ENCODE results near the gene ZNHIT2.

ZNHIT2 gene

DNA sequence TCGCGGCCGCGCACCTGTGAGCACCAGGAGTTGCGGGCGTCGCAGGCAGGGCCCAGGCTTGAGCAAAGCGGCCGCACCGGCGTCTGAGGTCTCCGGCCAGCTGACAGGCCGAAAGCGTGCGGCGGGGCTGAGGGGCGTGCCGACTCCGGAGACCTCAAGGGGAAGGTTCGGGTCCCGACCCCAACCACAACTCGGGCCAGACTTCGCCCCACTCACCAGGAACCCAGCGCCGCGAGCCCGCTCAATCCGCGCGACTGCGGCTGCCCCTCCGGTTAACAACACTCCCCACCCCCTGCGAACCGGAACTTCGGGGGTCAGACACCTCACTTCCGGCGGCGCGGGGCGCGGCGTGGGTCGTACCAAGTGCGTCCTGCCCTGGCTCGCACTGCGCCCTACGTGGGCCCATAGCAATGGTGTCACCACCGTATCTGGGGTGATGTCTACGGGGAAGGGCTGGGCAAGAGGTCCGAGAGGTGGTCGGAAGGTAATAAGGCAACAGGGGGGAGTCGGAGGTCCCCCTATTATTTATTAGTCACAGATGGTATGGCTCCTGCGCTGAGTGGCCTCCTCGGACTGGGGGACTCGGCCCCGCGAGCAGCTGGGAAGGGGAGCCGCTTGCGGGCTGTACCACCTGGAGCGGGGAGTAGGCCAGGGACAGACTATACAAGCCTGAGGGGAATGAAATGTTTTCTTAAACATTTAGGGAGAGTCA lies 16.9 kb upstream of the ZNHIT2 start, which contains the start of gene SYVN1:
Gene SYVN1, minus strand, starts transcription at position 280 of the 712 bp plus-strand sequence. CDS start 918 bp downstream, outside the sequence.
- peaks cover 31 to 35% of the 10 kb centered on the region in 2 donors for H3K36me3 ChIP-seq (ENCODE audit: control insufficient read depth in 2 of 2, insufficient read depth in 2 of 2, low read length in 2 of 2)
- peaks cover 30 to 38% of the 10 kb centered on the region in 2 donors for H3K4me1 ChIP-seq (ENCODE audit: control insufficient read depth in 2 of 2, insufficient read depth in 2 of 2, low read length in 2 of 2)
- H3K27me3 ChIP-seq (ENCODE audit: control insufficient read depth in 2 of 2, insufficient read depth in 2 of 2, low read length in 2 of 2) = no peaks in the 10 kb centered on the region
- peak within 1 kb of the TSS; percentile 97 to 100 for H3K27ac ChIP-seq (ENCODE audit: low read depth in 2 of 2, low read length in 2 of 2)
- peak within 1 kb of the TSS; percentile 96 to 98 for H3K9ac ChIP-seq (ENCODE audit: low read depth in 1 of 2, low read length in 2 of 2)
- peak within 1 kb of the TSS; percentile 81 to 92 for H3K4me3 ChIP-seq (ENCODE audit: low read length in 2 of 2)
- H3K9me3 ChIP-seq (ENCODE audit: control insufficient read depth in 2 of 2, low read length in 2 of 2) = no peaks in the 10 kb centered on the region

DNA sequence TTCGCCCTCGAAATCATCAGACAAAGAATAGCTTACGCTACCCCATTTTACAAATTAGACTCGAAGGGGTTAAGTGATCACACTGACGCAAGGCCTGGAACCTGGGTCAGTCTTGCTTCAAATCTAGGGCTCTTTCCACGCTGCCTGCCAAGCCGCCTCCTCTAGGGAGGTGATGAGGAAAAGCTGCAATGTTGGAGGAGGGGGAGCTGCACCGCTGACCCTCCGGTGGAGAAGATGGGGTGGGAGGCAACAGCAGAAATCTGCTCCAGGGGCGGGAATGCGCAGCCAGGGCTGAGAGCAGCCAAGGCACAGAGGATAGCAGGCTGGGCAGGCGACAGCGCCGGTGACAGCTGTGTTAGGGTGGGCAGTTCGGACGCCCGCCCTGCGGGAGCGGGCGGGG lies 16.2 kb upstream of the ZNHIT2 start:
- H3K4me3 ChIP-seq (ENCODE audit: low read length in 2 of 2) = peak overlapping the region; percentile 81 to 92
- peak overlapping the region; percentile 96 to 98 for H3K9ac ChIP-seq (ENCODE audit: low read depth in 1 of 2, low read length in 2 of 2)
- peaks cover 30 to 38% of the 10 kb centered on the region in 2 donors for H3K4me1 ChIP-seq (ENCODE audit: control insufficient read depth in 2 of 2, insufficient read depth in 2 of 2, low read length in 2 of 2)

DNA sequence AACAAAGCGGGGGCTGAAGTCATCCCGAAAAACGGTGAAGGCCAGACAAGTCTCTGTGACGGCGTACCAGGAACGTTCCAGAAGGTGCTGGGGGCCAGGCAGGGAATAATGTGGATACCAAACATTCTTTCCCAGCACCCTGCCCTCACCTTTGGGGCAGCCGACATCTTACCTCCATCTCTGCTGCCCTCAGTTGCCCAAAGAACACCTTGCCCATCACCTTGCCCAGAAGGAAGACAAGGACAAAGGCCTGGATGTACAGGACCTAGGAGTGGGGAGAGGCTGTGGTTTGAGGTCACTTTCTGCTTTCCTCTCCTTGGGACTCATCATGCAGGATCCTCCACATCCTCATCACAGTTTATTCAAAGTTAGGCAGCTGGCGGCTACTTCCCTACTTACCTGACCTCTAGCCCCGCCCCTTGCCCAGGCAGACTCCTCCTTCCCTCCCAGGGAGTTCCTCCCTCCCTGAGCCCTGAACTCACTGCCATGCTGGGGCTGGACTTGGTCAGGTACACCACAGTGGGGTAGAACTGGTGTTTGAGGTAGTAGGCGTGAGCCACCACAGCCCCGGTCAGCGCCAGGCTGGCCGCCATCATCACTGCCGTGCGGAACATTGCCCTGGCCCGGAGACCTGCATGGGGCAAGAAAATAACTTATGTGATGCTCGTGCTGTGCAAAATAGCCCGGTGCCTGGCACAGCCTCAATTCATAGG lies 15.6 kb upstream of the ZNHIT2 start:
- Histone ChIP-seq H3K9me3 (ENCODE audit: control insufficient read depth in 2 of 2, low read length in 2 of 2) (no peaks in the 10 kb centered on the region), H3K4me3 (ENCODE audit: low read length in 2 of 2) (peak overlapping the region; percentile 81 to 92), H3K9ac (ENCODE audit: low read depth in 1 of 2, low read length in 2 of 2) (peak overlapping the region; percentile 96 to 98), H3K36me3 (ENCODE audit: control insufficient read depth in 2 of 2, insufficient read depth in 2 of 2, low read length in 2 of 2) (peaks cover 44 to 47% of the 10 kb centered on the region in 2 donors), H3K27ac (ENCODE audit: low read depth in 2 of 2, low read length in 2 of 2) (peak overlapping the region; percentile 97 to 100), H3K4me1 (ENCODE audit: control insufficient read depth in 2 of 2, insufficient read depth in 2 of 2, low read length in 2 of 2) (peaks cover 30 to 38% of the 10 kb centered on the region in 2 donors), H3K27me3 (ENCODE audit: control insufficient read depth in 2 of 2, insufficient read depth in 2 of 2, low read length in 2 of 2) (no peaks in the 10 kb centered on the region)

More for the DNA sequence above, 16.2 kb upstream of the ZNHIT2 start:
- Histone ChIP-seq H3K36me3 (ENCODE audit: control insufficient read depth in 2 of 2, insufficient read depth in 2 of 2, low read length in 2 of 2) (peaks cover 38 to 42% of the 10 kb centered on the region in 2 donors), H3K27me3 (ENCODE audit: control insufficient read depth in 2 of 2, insufficient read depth in 2 of 2, low read length in 2 of 2) (no peaks in the 10 kb centered on the region), H3K27ac (ENCODE audit: low read depth in 2 of 2, low read length in 2 of 2) (peak overlapping the region; percentile 97 to 100), H3K9me3 (ENCODE audit: control insufficient read depth in 2 of 2, low read length in 2 of 2) (no peaks in the 10 kb centered on the region)

DNA sequence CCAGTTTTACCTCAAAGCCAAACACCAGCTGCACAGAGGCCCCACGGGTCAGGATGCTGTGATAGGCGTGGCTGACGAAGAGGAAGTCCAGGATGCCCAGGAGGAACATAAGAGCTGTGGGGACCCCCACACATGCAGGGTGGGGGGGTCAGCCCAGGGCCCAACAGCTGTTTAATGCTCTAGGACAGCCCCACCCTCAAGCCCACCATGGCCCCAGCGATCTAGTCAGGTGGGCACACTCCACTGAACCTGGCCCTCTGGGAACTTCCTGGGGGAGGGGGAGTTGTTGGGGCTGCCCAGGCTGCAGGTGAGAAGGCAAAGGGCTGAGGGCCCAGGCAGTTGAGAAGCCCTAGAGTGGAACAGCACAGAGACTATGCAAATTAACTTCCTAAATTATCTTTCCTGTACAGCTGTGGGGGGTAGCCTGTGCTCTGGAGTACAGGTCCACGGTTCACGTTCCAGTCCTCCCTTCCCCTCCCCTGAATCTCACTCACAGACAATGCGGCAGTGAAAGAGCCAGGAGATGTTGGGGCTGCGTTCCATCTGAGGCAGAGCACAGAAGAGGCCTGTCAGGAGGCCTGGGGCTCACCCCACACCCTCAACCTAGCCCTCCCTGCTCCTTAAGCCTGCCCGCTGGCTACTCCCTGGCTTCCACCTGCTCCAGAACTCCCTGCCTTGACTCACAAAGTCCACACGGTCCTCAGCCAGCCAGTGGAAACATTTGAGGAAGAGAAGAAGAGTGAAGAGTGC lies 14.9 kb upstream of the ZNHIT2 start:
- Histone ChIP-seq H3K36me3 (ENCODE audit: control insufficient read depth in 2 of 2, insufficient read depth in 2 of 2, low read length in 2 of 2) (peaks cover 49 to 54% of the 10 kb centered on the region in 2 donors), H3K4me1 (ENCODE audit: control insufficient read depth in 2 of 2, insufficient read depth in 2 of 2, low read length in 2 of 2) (peaks cover 30 to 37% of the 10 kb centered on the region in 2 donors), H3K9me3 (ENCODE audit: control insufficient read depth in 2 of 2, low read length in 2 of 2) (no peaks in the 10 kb centered on the region), H3K4me3 (ENCODE audit: low read length in 2 of 2) (peak overlapping the region; percentile 81 to 92), H3K27ac (ENCODE audit: low read depth in 2 of 2, low read length in 2 of 2) (peak overlapping the region in 1 of 2 donors; percentile 100), H3K9ac (ENCODE audit: low read depth in 1 of 2, low read length in 2 of 2) (peak overlapping the region in 1 of 2 donors; percentile 98), H3K27me3 (ENCODE audit: control insufficient read depth in 2 of 2, insufficient read depth in 2 of 2, low read length in 2 of 2) (no peaks in the 10 kb centered on the region)

DNA sequence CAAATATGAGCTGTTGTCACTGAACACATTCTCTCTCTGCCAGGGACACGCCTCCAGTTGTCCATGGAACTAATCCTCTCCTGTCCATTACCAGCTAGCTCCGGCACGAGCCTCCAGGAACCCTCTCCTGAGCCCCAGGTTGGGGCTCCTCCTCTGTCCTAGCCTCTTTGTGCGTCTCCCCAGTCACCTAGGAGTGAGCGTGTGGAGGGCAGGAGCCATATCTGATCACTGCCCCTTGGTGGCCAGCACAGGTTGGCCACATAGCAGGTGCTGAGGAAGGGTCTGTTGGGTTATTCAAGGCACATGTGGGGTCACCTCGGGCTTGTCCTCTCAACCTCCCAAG lies 14.4 kb upstream of the ZNHIT2 start:
- Histone ChIP-seq H3K4me3 (ENCODE audit: low read length in 2 of 2) (no peak overlapping the region), H3K9me3 (ENCODE audit: control insufficient read depth in 2 of 2, low read length in 2 of 2) (no peaks in the 10 kb centered on the region), H3K9ac (ENCODE audit: low read depth in 1 of 2, low read length in 2 of 2) (no peak overlapping the region), H3K27me3 (ENCODE audit: control insufficient read depth in 2 of 2, insufficient read depth in 2 of 2, low read length in 2 of 2) (no peaks in the 10 kb centered on the region), H3K4me1 (ENCODE audit: control insufficient read depth in 2 of 2, insufficient read depth in 2 of 2, low read length in 2 of 2) (peaks cover 30 to 32% of the 10 kb centered on the region in 2 donors), H3K36me3 (ENCODE audit: control insufficient read depth in 2 of 2, insufficient read depth in 2 of 2, low read length in 2 of 2) (peaks cover 51 to 59% of the 10 kb centered on the region in 2 donors), H3K27ac (ENCODE audit: low read depth in 2 of 2, low read length in 2 of 2) (peak overlapping the region in 1 of 2 donors; percentile 24)

DNA sequence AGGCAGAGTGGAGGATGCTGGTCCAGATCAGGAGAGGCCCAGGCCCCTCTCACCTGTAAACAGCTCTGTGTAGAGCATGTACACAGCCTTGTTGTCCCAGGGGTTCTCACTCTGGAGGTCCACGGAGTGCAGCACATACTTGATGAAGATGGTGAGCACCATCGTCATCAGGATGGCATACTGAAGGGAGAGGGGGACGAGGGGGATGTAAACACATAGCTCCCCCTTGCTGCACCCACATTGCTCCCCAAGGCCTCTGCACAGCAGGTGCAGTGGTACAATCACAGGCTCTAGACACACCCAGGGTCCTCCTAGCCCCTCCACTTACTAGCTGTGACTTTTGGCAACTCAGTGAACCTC lies 13.9 kb upstream of the ZNHIT2 start:
- Histone ChIP-seq H3K9ac (ENCODE audit: low read depth in 1 of 2, low read length in 2 of 2) (no peak overlapping the region), H3K4me3 (ENCODE audit: low read length in 2 of 2) (no peak overlapping the region), H3K27ac (ENCODE audit: low read depth in 2 of 2, low read length in 2 of 2) (no peak overlapping the region), H3K27me3 (ENCODE audit: control insufficient read depth in 2 of 2, insufficient read depth in 2 of 2, low read length in 2 of 2) (no peaks in the 10 kb centered on the region), H3K4me1 (ENCODE audit: control insufficient read depth in 2 of 2, insufficient read depth in 2 of 2, low read length in 2 of 2) (peaks cover 26 to 27% of the 10 kb centered on the region in 2 donors), H3K9me3 (ENCODE audit: control insufficient read depth in 2 of 2, low read length in 2 of 2) (no peaks in the 10 kb centered on the region), H3K36me3 (ENCODE audit: control insufficient read depth in 2 of 2, insufficient read depth in 2 of 2, low read length in 2 of 2) (peaks cover 56 to 64% of the 10 kb centered on the region in 2 donors)

DNA sequence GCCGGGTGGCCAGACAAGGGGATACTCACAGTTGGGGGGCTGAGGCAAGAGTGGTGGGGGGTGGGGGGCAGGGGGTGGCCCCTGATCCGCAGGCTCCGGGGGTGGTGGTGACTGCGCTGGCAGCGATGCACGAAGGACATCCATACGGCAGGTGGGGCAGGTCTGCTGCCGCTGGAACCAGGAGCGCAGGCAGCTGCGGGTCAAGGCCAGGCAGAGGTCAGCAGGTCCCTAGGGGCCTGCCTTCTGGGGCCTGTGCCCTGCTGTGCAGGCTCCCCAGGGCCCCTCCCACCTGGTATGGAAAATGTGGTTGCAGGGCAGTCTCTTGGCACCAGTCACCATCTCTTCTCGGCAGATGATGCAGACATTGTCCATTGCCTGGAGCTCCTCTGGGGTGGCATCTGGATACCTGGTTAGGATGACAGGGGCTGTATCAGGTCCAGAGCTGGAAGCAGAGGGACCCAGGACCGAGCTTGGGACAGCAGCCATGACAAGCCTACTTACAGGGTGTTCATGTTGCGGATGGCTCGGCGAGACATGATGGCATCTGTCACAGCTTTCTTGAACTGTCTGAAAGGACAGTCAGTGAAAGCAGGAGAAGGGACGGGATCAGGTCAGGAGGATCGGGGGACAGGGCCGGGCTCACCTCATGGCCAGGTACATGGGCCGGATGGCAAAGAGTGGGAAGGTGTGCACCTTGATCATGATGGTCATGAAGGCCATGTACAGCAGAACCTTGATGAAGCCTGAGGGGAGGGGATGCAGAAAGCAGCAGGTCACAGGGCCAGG lies 13.3 kb upstream of the ZNHIT2 start:
- H3K36me3 ChIP-seq (ENCODE audit: control insufficient read depth in 2 of 2, insufficient read depth in 2 of 2, low read length in 2 of 2) = peaks cover 58 to 69% of the 10 kb centered on the region in 2 donors
- no peak overlapping the region for H3K4me3 ChIP-seq (ENCODE audit: low read length in 2 of 2)
- H3K4me1 ChIP-seq (ENCODE audit: control insufficient read depth in 2 of 2, insufficient read depth in 2 of 2, low read length in 2 of 2) = peaks cover 21% of the 10 kb centered on the region in 2 donors
- H3K9me3 ChIP-seq (ENCODE audit: control insufficient read depth in 2 of 2, low read length in 2 of 2) = no peaks in the 10 kb centered on the region
- H3K27ac ChIP-seq (ENCODE audit: low read depth in 2 of 2, low read length in 2 of 2) = no peak overlapping the region
- H3K9ac ChIP-seq (ENCODE audit: low read depth in 1 of 2, low read length in 2 of 2) = no peak overlapping the region
- no peaks in the 10 kb centered on the region for H3K27me3 ChIP-seq (ENCODE audit: control insufficient read depth in 2 of 2, insufficient read depth in 2 of 2, low read length in 2 of 2)

DNA sequence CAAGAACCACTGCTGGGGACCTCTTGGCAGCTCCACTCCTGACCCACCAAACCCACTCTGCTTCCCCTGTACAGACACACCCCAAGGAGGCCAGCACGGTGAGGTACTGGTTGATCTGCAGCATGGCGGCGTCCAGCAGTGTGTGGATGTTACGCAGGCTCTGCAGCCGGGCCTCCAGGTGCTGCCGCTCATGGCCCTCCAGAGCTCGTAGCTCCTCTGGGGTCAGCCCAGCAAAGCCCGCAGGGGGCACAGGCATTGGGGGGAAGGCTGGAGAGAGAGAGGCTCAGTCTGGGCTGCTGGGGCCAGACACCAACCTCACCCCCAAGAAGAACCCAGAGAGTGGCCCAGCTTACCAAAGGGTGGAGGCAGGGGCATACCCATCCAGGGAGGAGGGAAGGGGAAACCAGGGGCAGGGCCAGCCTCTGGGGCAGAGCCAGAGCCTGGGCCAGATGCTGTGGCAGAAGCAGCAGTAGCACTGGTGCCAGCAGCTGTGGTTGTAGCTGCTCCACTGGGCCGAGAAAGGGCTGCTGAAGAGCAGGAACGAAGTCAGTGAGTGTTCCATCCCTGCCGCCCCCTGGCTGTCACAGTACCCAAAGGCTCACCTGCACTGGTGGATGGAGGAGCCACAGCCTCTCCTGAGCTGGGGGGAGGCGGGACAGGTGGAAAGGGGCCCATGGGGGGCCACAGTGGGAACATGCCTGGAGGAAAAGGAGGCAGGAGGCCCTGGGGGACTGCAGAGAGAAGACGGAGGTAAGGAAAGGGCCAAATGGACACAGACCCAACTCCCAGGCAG lies 12.3 kb upstream of the ZNHIT2 start:
- H3K27me3 ChIP-seq (ENCODE audit: control insufficient read depth in 2 of 2, insufficient read depth in 2 of 2, low read length in 2 of 2) = no peaks in the 10 kb centered on the region
- H3K9me3 ChIP-seq (ENCODE audit: control insufficient read depth in 2 of 2, low read length in 2 of 2) = no peaks in the 10 kb centered on the region
- H3K4me3 ChIP-seq (ENCODE audit: low read length in 2 of 2) = no peak overlapping the region
- no peak overlapping the region for H3K27ac ChIP-seq (ENCODE audit: low read depth in 2 of 2, low read length in 2 of 2)
- no peak overlapping the region for H3K9ac ChIP-seq (ENCODE audit: low read depth in 1 of 2, low read length in 2 of 2)
- peaks cover 64 to 79% of the 10 kb centered on the region in 2 donors for H3K36me3 ChIP-seq (ENCODE audit: control insufficient read depth in 2 of 2, insufficient read depth in 2 of 2, low read length in 2 of 2)
- peaks cover 13 to 14% of the 10 kb centered on the region in 2 donors for H3K4me1 ChIP-seq (ENCODE audit: control insufficient read depth in 2 of 2, insufficient read depth in 2 of 2, low read length in 2 of 2)

Data from mucosa of rectum (tissue), 2 donors.